H54 (cell line): ENCODE results near the gene CORO2B.

Experiments
- DNase-seq: peaks from one replicate; pipeline ENCODE4 v3.0.0; 2011; ENCODE audit warnings: low spot score, mixed read lengths; ENCODE audit not compliant: insufficient read length
- FAIRE-seq: peaks from 3 replicates; lab custom pipeline; 2011; peaks lifted over from hg19 to GRCh38; lab: Jason Lieb, UNC
- POLR2A ChIP-seq: IDR thresholded peaks from 2 replicates; pipeline ENCODE4 v1.6.1; 2011; ENCODE audit warnings: low read depth, mild to moderate bottlenecking, low read length

The CORO2B gene

GRCh38 chr15:68612503-68612902 is 33.7 kb downstream of the CORO2B start:
- no peak for TF ChIP-seq POLR2A
- DNase-seq (no peak), FAIRE-seq (no peak)

- no peak for TF ChIP-seq POLR2A
- DNase-seq: no peak
- FAIRE-seq: no peak
Observed at GRCh38 chr15:68612979-68613740, 34.4 kb downstream of the CORO2B start.

- FAIRE-seq: no peak
- no peak for DNase-seq
- no peak for TF ChIP-seq POLR2A
Observed at GRCh38 chr15:68614286-68615035, 35.7 kb downstream of the CORO2B start.

- DNase-seq (no peak), FAIRE-seq (no peak)
- no peak for TF ChIP-seq POLR2A
Observed at GRCh38 chr15:68615301-68615700, 36.5 kb downstream of the CORO2B start.

- TF ChIP-seq POLR2A: no peak
- FAIRE-seq: no peak
- no peak for DNase-seq
Observed at GRCh38 chr15:68615811-68616210, 37.0 kb downstream of the CORO2B start.

GRCh38 chr15:68616397-68616796 is 37.6 kb downstream of the CORO2B start:
- no peak for FAIRE-seq
- no peak for TF ChIP-seq POLR2A
- DNase-seq: no peak

GRCh38 chr15:68617001-68617400 is 38.2 kb downstream of the CORO2B start:
- FAIRE-seq (no peak), DNase-seq (no peak)
- TF ChIP-seq POLR2A: no peak

- no peak for FAIRE-seq
- TF ChIP-seq POLR2A: no peak
- no peak for DNase-seq
Observed at GRCh38 chr15:68617777-68618176, 39.0 kb downstream of the CORO2B start.

GRCh38 chr15:68618394-68618793 is 39.6 kb downstream of the CORO2B start:
- no peak for FAIRE-seq
- no peak for DNase-seq
- no peak for TF ChIP-seq POLR2A

- FAIRE-seq (no peak), DNase-seq (no peak)
- no peak for TF ChIP-seq POLR2A
Observed at GRCh38 chr15:68618908-68619698, 40.3 kb downstream of the CORO2B start.

- FAIRE-seq: no peak
- no peak for DNase-seq
- no peak for TF ChIP-seq POLR2A
Observed at GRCh38 chr15:68620721-68621527, 42.1 kb downstream of the CORO2B start.

- no peak for TF ChIP-seq POLR2A
- no peak for FAIRE-seq
- no peak for DNase-seq
Observed at GRCh38 chr15:68621535-68621934, 42.7 kb downstream of the CORO2B start.

GRCh38 chr15:68623301-68623892 is 44.6 kb downstream of the CORO2B start:
- DNase-seq (no peak), FAIRE-seq (no peak)
- no peak for TF ChIP-seq POLR2A
